H9 (cell line): ENCODE data around the gene GPR176. TPM values are rescaled to one million over a fixed set of nuclear protein-coding genes. Genes with fewer than 3 reads are reported as not detected.

Experiments
- DNase-seq: peaks from one replicate; pipeline ENCODE4 v3.0.0-alpha.2; 2017
- H2AFZ ChIP-seq: one replicate; pipeline ENCODE4 v1.6.1; 2013; ENCODE audit warnings: mild to moderate bottlenecking, low read length, control low read depth, moderate library complexity
- H2AK5ac ChIP-seq: 2 replicates; pipeline ENCODE4 v1.6.1; 2013; ENCODE audit warnings: low read length, control low read depth, mixed read lengths; ENCODE audit not compliant: insufficient read length
- H2BK120ac ChIP-seq: one replicate; pipeline ENCODE4 v1.6.1; 2013; ENCODE audit warnings: low read depth, mild to moderate bottlenecking, low read length, control low read depth, inconsistent platforms; ENCODE audit not compliant: poor library complexity, severe bottlenecking
- H2BK12ac ChIP-seq: 2 replicates; pipeline ENCODE4 v1.6.1; 2013; ENCODE audit warnings: low read length, control low read depth, mixed read lengths, low read depth; ENCODE audit not compliant: insufficient read length
- H2BK15ac ChIP-seq: 2 replicates; pipeline ENCODE4 v1.6.1; 2013; ENCODE audit warnings: low read depth, low read length, control low read depth
- H2BK20ac ChIP-seq: one replicate; pipeline ENCODE4 v1.6.1; 2013; ENCODE audit warnings: low read depth, mild to moderate bottlenecking, low read length, control low read depth, inconsistent platforms; ENCODE audit not compliant: poor library complexity, severe bottlenecking
- H2BK5ac ChIP-seq: 2 replicates; pipeline ENCODE4 v1.6.1; 2013; ENCODE audit warnings: low read length, control low read depth, mixed read lengths; ENCODE audit not compliant: insufficient read length
- H3K14ac ChIP-seq: 2 replicates; pipeline ENCODE4 v1.6.1; 2013; ENCODE audit warnings: low read length, control low read depth; ENCODE audit not compliant: insufficient read depth
- H3K18ac ChIP-seq: 2 replicates; pipeline ENCODE4 v1.6.1; 2013; ENCODE audit warnings: low read depth, mild to moderate bottlenecking, mixed read lengths, low read length, control low read depth; ENCODE audit not compliant: insufficient read length
- H3K23ac ChIP-seq: 2 replicates; pipeline ENCODE4 v1.6.1; 2013; ENCODE audit warnings: low read length, control low read depth, mixed read lengths, low read depth; ENCODE audit not compliant: insufficient read length
- H3K23me2 ChIP-seq: 2 replicates; pipeline ENCODE4 v1.6.1; 2013; ENCODE audit warnings: low read depth, mild to moderate bottlenecking, mixed read lengths, low read length, control low read depth; ENCODE audit not compliant: insufficient read length, poor library complexity, severe bottlenecking
- H3K27ac ChIP-seq: 2 replicates; pipeline ENCODE4 v1.5.1; 2013; ENCODE audit warnings: low read length, control low read depth, mixed read lengths, low read depth; ENCODE audit not compliant: insufficient read length
- H3K27me3 ChIP-seq: 2 replicates; pipeline ENCODE4 v1.6.1; 2013; ENCODE audit warnings: low read length, control low read depth, inconsistent platforms; ENCODE audit not compliant: insufficient read depth
- H3K4ac ChIP-seq: 2 replicates; pipeline ENCODE4 v1.6.1; 2013; ENCODE audit warnings: low read depth, mild to moderate bottlenecking, control low read depth, inconsistent platforms, low read length, moderate library complexity
- H3K4me1 ChIP-seq: 2 replicates; pipeline ENCODE4 v1.6.1; 2013; ENCODE audit warnings: low read length, control low read depth, inconsistent platforms; ENCODE audit not compliant: insufficient read depth
- H3K4me2 ChIP-seq: 2 replicates; pipeline ENCODE4 v1.6.1; 2013; ENCODE audit warnings: low read length, control low read depth, mixed read lengths; ENCODE audit not compliant: insufficient read length, insufficient read depth
- H3K56ac ChIP-seq: 2 replicates; pipeline ENCODE4 v1.6.1; 2013; ENCODE audit warnings: low read depth, mild to moderate bottlenecking, mixed read lengths, low read length, control low read depth; ENCODE audit not compliant: insufficient read length
- H3K79me1 ChIP-seq: 2 replicates; pipeline ENCODE4 v1.6.1; 2013; ENCODE audit warnings: low read depth, mild to moderate bottlenecking, moderate library complexity, low read length, control low read depth, inconsistent platforms; ENCODE audit not compliant: insufficient read depth, poor library complexity, severe bottlenecking
- H3K79me2 ChIP-seq: 2 replicates; pipeline ENCODE4 v1.6.1; 2013; ENCODE audit warnings: low read length, control low read depth, inconsistent platforms; ENCODE audit not compliant: insufficient read depth
- H3K9ac ChIP-seq: 2 replicates; pipeline ENCODE4 v1.6.1; 2013; ENCODE audit warnings: low read length, control low read depth, mixed read lengths; ENCODE audit not compliant: insufficient read length; ENCODE audit errors: extremely low read depth
- H3K9me3 ChIP-seq: one replicate; pipeline ENCODE4 v1.6.1; 2013; ENCODE audit warnings: low read depth, low read length, inconsistent platforms; ENCODE audit not compliant: control insufficient read depth
- H3T11ph ChIP-seq: one replicate; pipeline ENCODE4 v1.6.1; 2013; ENCODE audit warnings: mild to moderate bottlenecking, low read length, control low read depth, inconsistent platforms
- H4K20me1 ChIP-seq: one replicate; pipeline ENCODE4 v1.6.1; 2013; ENCODE audit not compliant: control insufficient read depth, insufficient read length, insufficient read depth
- H4K5ac ChIP-seq: 2 replicates; pipeline ENCODE4 v1.6.1; 2013; ENCODE audit warnings: low read depth, mild to moderate bottlenecking, mixed read lengths, low read length, control low read depth; ENCODE audit not compliant: insufficient read length
- H4K8ac ChIP-seq: replicated peaks from 2 replicates; pipeline ENCODE4 v1.6.1; 2013; ENCODE audit warnings: low read length, control low read depth, mixed read lengths, low read depth; ENCODE audit not compliant: insufficient read length
- H4K91ac ChIP-seq: 2 replicates; pipeline ENCODE4 v1.6.1; 2013; ENCODE audit warnings: low read depth, mild to moderate bottlenecking, moderate library complexity, mixed read lengths, low read length, control low read depth; ENCODE audit not compliant: insufficient read length
- H3K27ac Mint-ChIP-seq, 3 experiments: 2 replicates in 2 of 3; 3 replicates in 1 of 3; pipeline ENCODE4 v1.8.0; 2020 to 2021; ENCODE audit warnings: mixed read lengths in 3 of 3, mild to moderate bottlenecking in 1 of 3, moderate library complexity in 1 of 3
- H3K27me3 Mint-ChIP-seq: 2 replicates; pipeline ENCODE4 v1.8.0; 2021; ENCODE audit warnings: low read depth, mild to moderate bottlenecking, moderate library complexity, mixed read lengths
- H3K36me3 Mint-ChIP-seq, 3 experiments: 2 replicates in 2 of 3; 3 replicates in 1 of 3; pipeline ENCODE4 v1.8.0; 2020 to 2021; ENCODE audit warnings: low read depth in 3 of 3, mixed read lengths in 3 of 3; ENCODE audit not compliant: insufficient read depth in 1 of 3
- H3K4me1 Mint-ChIP-seq, 2 experiments: 2 replicates each; pipeline ENCODE4 v1.8.0; 2020; ENCODE audit warnings: mixed read lengths in 2 of 2
- H3K4me3 Mint-ChIP-seq, 2 experiments: 2 replicates in 1 of 2; 3 replicates in 1 of 2; pipeline ENCODE4 v1.8.0; 2020 to 2021; ENCODE audit warnings: mild to moderate bottlenecking in 2 of 2, mixed read lengths in 2 of 2, moderate library complexity in 1 of 2
- H3K9me3 Mint-ChIP-seq, 2 experiments: 2 replicates in 1 of 2; 3 replicates in 1 of 2; pipeline ENCODE4 v1.8.0; 2020; ENCODE audit warnings: mild to moderate bottlenecking in 2 of 2, mixed read lengths in 2 of 2, moderate library complexity in 1 of 2
- WGBS: extraction: QIAGEN DNeasy Blood & Tissue Kit; methylation state at CpG from one replicate; pipeline ENCODE4 v1.1.7; 2013; ENCODE audit warnings: missing lambda C conversion rate, low lambda C conversion rate, mixed read lengths; ENCODE audit not compliant: insufficient read length; ENCODE audit errors: extremely low coverage; 5-methylcytosine and 5-hydroxymethylcytosine counted together
- total RNA-seq: library from RNA; stranded (reverse); gene quantifications from 2 replicates; pipeline ENCODE4 v1.2.1, GENCODE V29; 2021
- TF ChIP-seq, protein P1 (sequence below): fragments of 200-600 bp; sonication (generic); conservative IDR thresholded peaks from 3 replicates; pipeline ENCODE4 v1.8.0; 2021; ENCODE audit warnings: antibody characterized with exemption, mild to moderate bottlenecking

Gene GPR176
- total RNA-seq, 1 experiment from 2014 or later: 132 TPM

DNA sequence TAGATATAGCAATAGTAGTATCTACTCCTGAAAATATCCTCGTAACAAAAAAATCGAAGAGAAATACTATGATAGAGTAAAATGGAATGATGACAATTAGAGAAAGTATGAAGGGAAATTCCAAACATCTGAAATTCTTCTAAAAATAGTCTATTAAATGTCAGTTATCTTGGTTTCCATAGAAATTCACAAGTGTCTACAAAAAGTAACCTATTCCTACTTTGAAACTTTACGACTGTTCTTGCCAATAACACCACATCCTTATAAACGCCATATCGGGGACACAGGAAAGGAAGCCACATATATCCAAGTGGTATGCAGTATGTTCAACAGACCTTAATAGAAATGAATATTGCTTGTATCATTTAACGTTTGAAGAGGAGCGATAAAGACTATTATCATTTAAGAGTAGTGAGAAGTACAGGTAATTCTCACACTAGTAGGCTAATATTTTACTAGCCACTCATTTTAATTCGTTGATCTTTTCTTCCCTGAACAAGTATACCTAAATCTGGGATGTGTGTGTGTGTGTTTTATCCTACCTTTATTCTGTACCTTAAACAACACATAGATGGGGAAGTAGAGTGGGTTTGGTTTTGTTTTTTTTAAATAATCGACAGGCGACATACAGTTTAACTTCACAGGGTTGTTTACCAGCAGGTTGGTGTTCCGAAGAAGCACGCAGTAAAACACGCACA lies 1.2 kb downstream of the GPR176 start:
- Mint-ChIP-seq H3K4me1 (peaks cover 33 to 34% of the 10 kb centered on the region in 2 experiments), H3K9me3 (peaks cover 11 to 14% of the 10 kb centered on the region in 2 experiments), H3K27ac (peak overlapping the region; percentile 10 to 91 (median 80); a peak in 4 of 7 replicates), H3K36me3 (peaks cover 38 to 49% (median 40%) of the 10 kb centered on the region in 3 experiments), H3K4me3 (peak overlapping the region; percentile 93 to 95), H3K27me3 (no peaks in the 10 kb centered on the region)
- no peak overlapping the region for H2BK12ac ChIP-seq
- no peak overlapping the region for H3K4ac ChIP-seq
- no peak overlapping the region for H3T11ph ChIP-seq
- no CpG with 5 or more reads among the region's 13 CpGs for WGBS
- no peaks in the 10 kb centered on the region for H3K27me3 ChIP-seq
- H3K27ac ChIP-seq: no peak overlapping the region
- H3K79me2 ChIP-seq: peaks cover 54% of the 10 kb centered on the region
- H4K20me1 ChIP-seq: no peaks in the 10 kb centered on the region
- DNase-seq: no peak
- TF ChIP-seq, protein P1, sequence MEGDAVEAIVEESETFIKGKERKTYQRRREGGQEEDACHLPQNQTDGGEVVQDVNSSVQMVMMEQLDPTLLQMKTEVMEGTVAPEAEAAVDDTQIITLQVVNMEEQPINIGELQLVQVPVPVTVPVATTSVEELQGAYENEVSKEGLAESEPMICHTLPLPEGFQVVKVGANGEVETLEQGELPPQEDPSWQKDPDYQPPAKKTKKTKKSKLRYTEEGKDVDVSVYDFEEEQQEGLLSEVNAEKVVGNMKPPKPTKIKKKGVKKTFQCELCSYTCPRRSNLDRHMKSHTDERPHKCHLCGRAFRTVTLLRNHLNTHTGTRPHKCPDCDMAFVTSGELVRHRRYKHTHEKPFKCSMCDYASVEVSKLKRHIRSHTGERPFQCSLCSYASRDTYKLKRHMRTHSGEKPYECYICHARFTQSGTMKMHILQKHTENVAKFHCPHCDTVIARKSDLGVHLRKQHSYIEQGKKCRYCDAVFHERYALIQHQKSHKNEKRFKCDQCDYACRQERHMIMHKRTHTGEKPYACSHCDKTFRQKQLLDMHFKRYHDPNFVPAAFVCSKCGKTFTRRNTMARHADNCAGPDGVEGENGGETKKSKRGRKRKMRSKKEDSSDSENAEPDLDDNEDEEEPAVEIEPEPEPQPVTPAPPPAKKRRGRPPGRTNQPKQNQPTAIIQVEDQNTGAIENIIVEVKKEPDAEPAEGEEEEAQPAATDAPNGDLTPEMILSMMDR: no peak
- H2BK120ac ChIP-seq: no peak overlapping the region
- H3K18ac ChIP-seq: no peak overlapping the region
- no peak overlapping the region for H2BK5ac ChIP-seq
- H3K9me3 ChIP-seq: no peaks in the 10 kb centered on the region
- H4K8ac ChIP-seq: no peak overlapping the region
- peak overlapping the region; percentile 57 for H3K9ac ChIP-seq
- no peak overlapping the region for H4K91ac ChIP-seq
- no peak overlapping the region for H4K5ac ChIP-seq
- H2BK15ac ChIP-seq: no peak overlapping the region
- no peak overlapping the region for H2BK20ac ChIP-seq
- H3K4me2 ChIP-seq: peak overlapping the region; percentile 68
- H3K4me1 ChIP-seq: peaks cover 2% of the 10 kb centered on the region; the same call in 1 of the 2 replicates
- H3K14ac ChIP-seq: no peak overlapping the region
- H2AFZ ChIP-seq: no peak overlapping the region
- H2AK5ac ChIP-seq: no peak overlapping the region
- peaks cover 4% of the 10 kb centered on the region for H3K23me2 ChIP-seq
- H3K79me1 ChIP-seq: peaks cover 2% of the 10 kb centered on the region
- H3K23ac ChIP-seq: no peak overlapping the region
- H3K56ac ChIP-seq: no peak overlapping the region
